Globus pallidus (tissue), 1 donor: ENCODE data around the gene TRUB2.
"Not testable (repeated sequence)": the region's sequence is repeated elsewhere in the genome, so short reads cannot be mapped to it uniquely, and the experiment has no call there.

Source experiments
- DNase-seq: peaks from one replicate; pipeline ENCODE4 v3.0.0-alpha.2; 2015; ENCODE audit warnings: low spot score

TRUB2 gene

GRCh38 chr9:128298535-128299482, 23.4 kb downstream of the TRUB2 start:
- no peak for DNase-seq

- no peak for DNase-seq
Measured at GRCh38 chr9:128297221-128297773, 24.9 kb downstream of the TRUB2 start.

GRCh38 chr9:128296340-128297220, 25.7 kb downstream of the TRUB2 start:
- DNase-seq = no peak

- no peak for DNase-seq
Measured at GRCh38 chr9:128294142-128294541, 28.1 kb downstream of the TRUB2 start.

GRCh38 chr9:128293091-128293490, 29.2 kb downstream of the TRUB2 start:
- DNase-seq = no peak

- DNase-seq = no peak
Measured at GRCh38 chr9:128292009-128292408, 30.2 kb downstream of the TRUB2 start.

GRCh38 chr9:128288273-128289004, 33.8 kb downstream of the TRUB2 start:
- DNase-seq = no peak

GRCh38 chr9:128286440-128286839, 35.8 kb downstream of the TRUB2 start:
- peak; percentile 86 for DNase-seq

GRCh38 chr9:128285033-128285784, 37.0 kb downstream of the TRUB2 start:
- DNase-seq = no peak

- DNase-seq = no peak
Measured at GRCh38 chr9:128282500-128282899, 39.7 kb downstream of the TRUB2 start.

- no peak for DNase-seq
Measured at GRCh38 chr9:128280084-128280622, 42.1 kb downstream of the TRUB2 start.

GRCh38 chr9:128279088-128280073, 42.9 kb downstream of the TRUB2 start:
- not testable (repeated sequence) for DNase-seq

- peak; percentile 12 for DNase-seq
Measured at GRCh38 chr9:128276574-128277270, 45.5 kb downstream of the TRUB2 start.

- peak; percentile 98 for DNase-seq
Measured at GRCh38 chr9:128276008-128276573, 46.2 kb downstream of the TRUB2 start, which contains the start of gene SWI5. SWI5 (plus strand) TSS chr9:128276276.

GRCh38 chr9:128275198-128276007, 46.8 kb downstream of the TRUB2 start, which contains the start of gene GOLGA2:
GOLGA2 (minus strand) TSS chr9:128276007; CDS start chr9:128275976, 31 bp downstream.
- peak; percentile 8 for DNase-seq

GRCh38 chr9:128274245-128274644, 48.0 kb downstream of the TRUB2 start:
- DNase-seq = no peak

GRCh38 chr9:128271512-128271911, 50.7 kb downstream of the TRUB2 start:
- no peak for DNase-seq
